PC-9 (cell line): ENCODE results near the gene CD300A. TPM values are rescaled to one million over a fixed set of nuclear protein-coding genes. Genes with fewer than 3 reads are reported as not detected.
A peak's percentile ranks its signal among the peaks of the same experiment; 100 is the strongest.

ENCODE experiments used
- BruUV-seq: library from RNA; stranded (reverse); fragments of 400-500 nt; replicated peaks from 2 replicates; lab custom pipeline; 2021; lab: Mats Ljungman, UMichigan
- CTCF ChIA-PET: fragments of 300-600 bp; sonication (Branson Sonifier 250); formaldehyde crosslinking; loops from one replicate; lab custom pipeline; 2022; ENCODE audit warnings: antibody characterized with exemption; lab: Charles Lee
- POLR2A ChIA-PET: fragments of 300-600 bp; sonication (Branson Sonifier 250); formaldehyde crosslinking; loops from one replicate; lab custom pipeline; 2022; ENCODE audit warnings: antibody characterized with exemption; ENCODE audit not compliant: unreplicated experiment; lab: Charles Lee
- DNase-seq, 2 experiments: peaks; one replicate each; pipeline versions ENCODE4 v3.0.0 to v3.0.0-alpha.2; 2015 to 2022; ENCODE audit warnings: mixed read lengths in 1 of 2
- H2AFZ ChIP-seq: fragments of 200-600 bp; sonication (generic); 2 replicates; pipeline ENCODE4 v1.8.1; 2017; ENCODE audit warnings: antibody characterized with exemption
- H3F3A ChIP-seq: fragments of 200-600 bp; sonication (generic); 2 replicates; pipeline ENCODE4 v1.8.1; 2017; ENCODE audit warnings: antibody characterized with exemption, mild to moderate bottlenecking, low read depth; ENCODE audit not compliant: insufficient read depth
- H3K27ac ChIP-seq: fragments of 200-600 bp; sonication (generic); 2 replicates; pipeline ENCODE4 v1.6.1; 2016; ENCODE audit warnings: mixed run types
- H3K27me3 ChIP-seq: fragments of 200-600 bp; sonication (generic); 2 replicates; pipeline ENCODE4 v1.6.1; 2016; ENCODE audit warnings: low read depth, mixed run types; ENCODE audit not compliant: insufficient read depth
- H3K36me3 ChIP-seq: fragments of 200-600 bp; sonication (generic); 2 replicates; pipeline ENCODE4 v1.6.1; 2016; ENCODE audit warnings: low read depth, mixed run types
- H3K4me1 ChIP-seq: fragments of 200-600 bp; sonication (generic); replicated peaks from 2 replicates; pipeline ENCODE4 v1.6.1; 2016; ENCODE audit warnings: mixed run types; ENCODE audit not compliant: insufficient read depth
- H3K4me2 ChIP-seq: fragments of 200-600 bp; sonication (generic); 2 replicates; pipeline ENCODE4 v1.6.1; 2017; ENCODE audit warnings: mixed run types
- H3K4me3 ChIP-seq: fragments of 200-600 bp; sonication (generic); 2 replicates; pipeline ENCODE4 v1.6.1; 2016; ENCODE audit warnings: mixed run types
- H3K79me2 ChIP-seq: fragments of 200-600 bp; sonication (generic); 2 replicates; pipeline ENCODE4 v1.6.1; 2017; ENCODE audit warnings: low read depth, mixed run types
- H3K9me2 ChIP-seq: fragments of 200-600 bp; sonication (generic); 2 replicates; pipeline ENCODE4 v1.8.1; 2017; ENCODE audit warnings: mild to moderate bottlenecking; ENCODE audit not compliant: insufficient read depth
- H3K9me3 ChIP-seq: fragments of 200-600 bp; sonication (generic); 2 replicates; pipeline ENCODE4 v1.8.1; 2016; ENCODE audit warnings: low read depth; ENCODE audit not compliant: insufficient read depth
- H4K20me1 ChIP-seq: fragments of 200-600 bp; sonication (generic); 2 replicates; pipeline ENCODE4 v1.8.1; 2017; ENCODE audit not compliant: insufficient read depth
- CTCF ChIP-seq: fragments of 200-600 bp; sonication (generic); conservative IDR thresholded peaks from 2 replicates; pipeline ENCODE4 v1.6.1; 2017; ENCODE audit warnings: mixed run types, antibody characterized with exemption, mild to moderate bottlenecking, moderate library complexity
- EZH2 ChIP-seq: fragments of 200-600 bp; sonication (generic); IDR thresholded peaks from 2 replicates; pipeline ENCODE4 v1.8.0; 2017; ENCODE audit warnings: antibody characterized with exemption, low read depth
- intact Hi-C: fragments of 100-400 bp; cut with micrococcal nuclease; formaldehyde crosslinking; loops from one replicate; pipeline ENCODE4 v1.10.0; 2022; ENCODE audit not compliant: unreplicated experiment
- total RNA-seq: library from RNA; stranded (reverse); gene quantifications from 2 replicates; pipeline ENCODE4 v1.2.3, GENCODE V29; 2021

The CD300A gene
- total RNA-seq, 1 experiment from 2014 or later: not detected

DNA sequence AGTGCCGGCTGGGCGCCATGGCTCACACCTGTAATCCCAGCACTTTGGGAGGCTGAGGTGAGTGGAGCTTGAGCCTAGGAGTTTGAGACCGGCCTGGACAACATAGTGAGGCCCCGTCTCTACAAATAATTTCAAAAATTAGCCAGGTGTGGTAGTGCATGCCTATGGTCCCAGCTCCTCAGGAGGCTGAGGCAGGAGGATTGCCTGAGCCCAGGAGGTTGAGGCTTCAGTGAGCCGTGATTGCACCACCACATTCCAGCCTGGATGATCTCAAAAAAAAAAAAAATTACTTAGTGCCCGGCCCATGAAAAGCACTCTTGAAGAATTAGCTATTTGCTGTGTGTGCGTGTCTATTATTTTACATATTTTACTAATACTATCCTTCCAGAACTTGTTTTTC is 24.9 kb upstream of the CD300A start:
- POLR2A ChIA-PET: no interaction called here
- H3K4me1 ChIP-seq: peaks cover 14% of the 10 kb centered on the region
- H3K4me3 ChIP-seq: no peak overlapping the region
- H3K4me2 ChIP-seq: no peak overlapping the region
- no peak overlapping the region for H3K27ac ChIP-seq
- H3K36me3 ChIP-seq: peaks cover 10% of the 10 kb centered on the region; the same call in 1 of the 2 replicates
- peaks cover 16% of the 10 kb centered on the region for H3K9me3 ChIP-seq
- DNase-seq: no peak
- no TSS peak for BruUV-seq
- no peaks in the 10 kb centered on the region for H3K27me3 ChIP-seq
- H4K20me1 ChIP-seq: peaks cover 6% of the 10 kb centered on the region; the same call in 1 of the 2 replicates
- H3F3A ChIP-seq: peaks cover 5% of the 10 kb centered on the region
- no peak overlapping the region for H2AFZ ChIP-seq
- intact Hi-C loops: no loop called here
- H3K9me2 ChIP-seq: no peaks in the 10 kb centered on the region
- CTCF ChIA-PET: no interaction called here
- TF ChIP-seq EZH2: no peak
- no peak for TF ChIP-seq CTCF
- no peaks in the 10 kb centered on the region; the same call in 1 of the 2 replicates for H3K79me2 ChIP-seq

DNA sequence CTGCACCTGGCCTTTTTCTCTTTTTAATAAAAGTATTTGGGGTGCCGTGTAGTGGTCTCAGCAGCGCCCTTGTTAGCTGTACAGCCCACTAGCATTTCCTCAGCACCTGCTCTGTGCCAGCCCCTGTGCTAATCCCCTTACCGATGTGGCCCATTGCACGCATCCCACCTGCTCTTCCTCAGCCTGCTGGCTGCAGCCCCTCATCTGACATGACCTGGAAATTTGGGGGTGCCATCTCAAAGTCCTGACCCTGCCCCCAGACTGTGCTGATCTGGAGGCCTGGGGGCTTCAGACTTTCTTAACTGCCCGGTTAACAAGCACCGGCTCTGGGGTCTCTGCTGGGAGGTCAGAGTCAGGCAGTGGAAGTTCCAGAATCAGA is 24.2 kb upstream of the CD300A start:
- H3K27me3 ChIP-seq: no peaks in the 10 kb centered on the region
- peaks cover 5% of the 10 kb centered on the region for H3F3A ChIP-seq
- H2AFZ ChIP-seq: no peak overlapping the region
- H3K36me3 ChIP-seq: peaks cover 10% of the 10 kb centered on the region; the same call in 1 of the 2 replicates
- intact Hi-C loops: no loop called here
- DNase-seq: no peak
- no peaks in the 10 kb centered on the region; the same call in 1 of the 2 replicates for H3K79me2 ChIP-seq
- TF ChIP-seq CTCF: no peak
- no peak for TF ChIP-seq EZH2
- POLR2A ChIA-PET: no interaction called here
- H3K4me2 ChIP-seq: peak overlapping the region; percentile 50
- H3K4me3 ChIP-seq: peak overlapping the region; percentile 25; the same call in 1 of the 2 replicates
- CTCF ChIA-PET: no interaction called here
- H4K20me1 ChIP-seq: peaks cover 1% of the 10 kb centered on the region; the same call in 1 of the 2 replicates
- BruUV-seq: no TSS peak
- no peaks in the 10 kb centered on the region for H3K9me2 ChIP-seq
- peaks cover 13% of the 10 kb centered on the region for H3K9me3 ChIP-seq
- H3K4me1 ChIP-seq: peaks cover 14% of the 10 kb centered on the region
- H3K27ac ChIP-seq: 0 out of 2 replicates have a peak overlapping the region, but pooled peaks have one; percentile 25

- BruUV-seq: no TSS peak
These were observed 23.5 kb upstream of the CD300A start for GRCh38 chr17:74442670-74443515.

More at GRCh38 chr17:74442670-74443515, 23.5 kb upstream of the CD300A start:
- Histone ChIP-seq H3K4me1 (peaks cover 14% of the 10 kb centered on the region), H3K36me3 (peaks cover 5% of the 10 kb centered on the region; the same call in 1 of the 2 replicates), H3K9me2 (no peaks in the 10 kb centered on the region), H3K27me3 (no peaks in the 10 kb centered on the region), H3K4me2 (peak overlapping the region; percentile 50), H3K4me3 (peak overlapping the region; percentile 25; the same call in 1 of the 2 replicates), H3K27ac (peak overlapping the region; percentile 25), H3F3A (peaks cover 5% of the 10 kb centered on the region), H2AFZ (no peak overlapping the region), H4K20me1 (no peaks in the 10 kb centered on the region; the same call in 1 of the 2 replicates), H3K79me2 (no peaks in the 10 kb centered on the region; the same call in 1 of the 2 replicates), H3K9me3 (peaks cover 7% of the 10 kb centered on the region)
- CTCF ChIA-PET: interaction anchor here (0.6 to 1.2 kb wide), 3 partner anchors 12 to 160 kb away, joined by 3 to 13 read pairs (median 3); no protein-coding TSS in a partner anchor
- DNase-seq: peak; percentile 75 to 77
- intact Hi-C loops: loop anchor here (1.0 kb wide), 1 partner anchor 11 kb away; the partner anchor contains the start of gene GPRC5C
- POLR2A ChIA-PET: interaction anchor here (0.6 kb wide), 1 partner anchor 47 kb away, joined by 3 read pairs; no protein-coding TSS in a partner anchor
- TF ChIP-seq EZH2 (no peak), CTCF (no peak)
